DMS114 treated with DMSO at 0.1 percent for 48 hours (cell line): ENCODE results near the gene SLC35A5.

ENCODE experiments used
- DNase-seq: peaks from one replicate; lab custom pipeline; 2025; ENCODE audit not compliant: unreplicated experiment; lab: John Stamatoyannopoulos, UW

The SLC35A5 gene

DNA sequence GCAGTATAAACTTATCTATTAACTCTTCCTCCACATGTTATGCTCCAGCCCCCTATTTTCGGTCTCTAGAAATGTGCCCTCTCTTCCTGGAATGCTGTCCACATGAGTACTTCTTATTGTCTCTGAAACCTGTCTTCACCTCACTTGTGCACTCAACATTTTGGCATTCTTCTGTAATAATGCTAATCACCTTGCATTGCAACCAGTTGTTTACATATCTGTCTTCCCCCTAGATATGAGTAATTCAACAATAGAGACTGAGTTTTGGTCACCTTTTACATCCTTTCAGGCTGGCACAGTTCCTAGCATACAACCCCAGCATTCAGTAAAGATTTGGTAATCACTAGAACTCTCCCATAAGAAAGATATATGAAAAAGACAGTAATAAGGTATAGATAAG lies 61.9 kb downstream of the SLC35A5 start:
- no peak for DNase-seq

DNA sequence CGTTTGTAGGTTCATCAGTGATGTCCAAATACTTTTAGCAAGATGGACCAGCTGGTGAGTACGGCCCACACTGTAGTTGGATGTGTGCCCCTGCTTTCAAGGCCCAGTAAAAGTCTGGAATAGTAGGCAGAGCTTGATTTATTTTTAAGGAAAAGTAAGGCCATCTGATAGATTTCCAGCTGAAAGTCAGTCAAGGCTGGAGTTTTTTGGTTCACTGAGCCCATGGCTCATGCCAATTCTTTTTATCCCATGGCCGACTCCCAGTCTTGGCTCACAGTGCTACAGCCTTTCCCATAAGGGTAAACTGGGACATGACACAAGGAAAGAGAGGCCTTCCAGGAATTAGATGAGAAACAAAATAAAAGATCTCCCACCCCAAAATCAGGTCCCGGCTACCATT lies 65.6 kb downstream of the SLC35A5 start:
- no peak for DNase-seq

- DNase-seq, result no peak
These were observed 66.1 kb downstream of the SLC35A5 start for GRCh38 chr3:112627919-112628466.

DNA sequence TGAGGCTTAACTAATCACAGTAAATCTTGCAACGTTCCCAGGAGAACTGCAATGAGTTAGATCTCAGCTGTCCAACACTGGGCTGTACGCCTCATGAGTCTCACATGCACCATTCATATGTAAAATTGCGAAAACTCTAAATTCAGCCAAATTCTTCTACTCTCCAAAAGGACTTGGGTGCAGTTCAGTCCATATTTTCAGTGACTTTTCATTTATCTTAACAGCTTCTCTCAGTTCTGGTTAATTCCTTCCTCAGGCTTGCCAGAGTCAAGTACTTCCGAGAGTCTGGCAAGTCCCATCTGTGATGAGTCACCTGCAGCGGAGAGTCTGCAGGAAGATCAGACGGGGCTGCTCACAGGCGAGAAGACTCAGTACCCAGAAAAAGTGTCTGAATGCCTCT lies 67.6 kb downstream of the SLC35A5 start:
- DNase-seq, result no peak

DNA sequence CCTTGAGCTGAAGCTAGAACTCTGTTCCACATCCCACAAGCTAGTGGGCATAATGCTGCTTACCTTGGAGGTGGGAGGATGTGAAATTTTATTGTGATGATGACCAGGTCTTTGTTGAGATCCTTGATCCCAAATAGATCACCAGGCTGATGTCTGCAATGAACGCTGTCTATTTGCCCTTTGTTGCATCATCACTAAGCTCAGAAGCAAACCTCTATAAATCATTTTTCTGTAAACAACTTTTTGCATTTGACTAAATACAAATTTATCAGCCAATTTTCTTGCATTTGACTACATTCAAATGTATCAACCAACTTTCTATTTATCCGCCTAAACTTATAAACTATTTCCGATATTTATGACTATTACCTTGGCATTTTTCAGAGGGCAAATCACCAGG lies 69.4 kb downstream of the SLC35A5 start:
- DNase-seq, result no peak

DNA sequence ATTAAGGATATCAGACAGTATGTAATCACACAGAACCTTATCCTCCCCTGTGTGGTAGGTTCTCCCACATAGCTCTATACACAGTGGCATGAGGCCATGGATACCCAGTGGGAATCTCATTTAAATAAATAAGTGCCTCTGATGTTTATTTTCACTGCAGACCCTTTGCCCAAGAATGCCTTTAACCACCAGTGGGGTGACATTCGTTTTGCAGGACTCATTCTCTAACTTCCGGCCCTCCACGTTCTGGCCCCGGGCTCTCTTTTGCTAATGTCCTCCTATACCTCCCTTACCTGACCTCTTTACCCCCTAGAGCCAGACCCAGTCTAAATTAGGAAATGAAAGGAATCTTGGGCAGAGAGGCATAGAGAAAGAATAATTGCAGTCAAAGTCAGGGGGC lies 70.8 kb downstream of the SLC35A5 start:
- no peak for DNase-seq

GRCh38 chr3:112633191-112633590 lies 71.3 kb downstream of the SLC35A5 start:
- DNase-seq, result no peak

DNA sequence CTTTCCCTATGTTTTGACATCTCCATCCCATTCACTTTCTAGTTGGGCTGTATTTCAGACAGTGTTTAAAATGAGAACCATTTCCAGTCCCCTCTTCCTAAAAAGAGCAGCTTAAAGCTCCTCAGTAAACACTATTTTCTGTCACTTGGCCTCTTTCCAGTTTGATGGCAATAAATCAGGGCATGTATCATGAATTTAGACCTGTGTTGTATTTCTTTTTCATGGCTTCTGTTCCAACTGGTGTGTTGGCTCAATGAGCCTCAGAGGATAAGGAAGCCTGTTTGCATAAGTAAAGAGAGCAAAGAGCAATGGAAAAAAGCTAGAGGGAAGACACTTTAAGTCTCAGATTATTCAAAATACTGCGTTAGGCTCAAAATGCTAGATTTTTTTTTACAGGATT lies 71.9 kb downstream of the SLC35A5 start:
- DNase-seq, result no peak

DNA sequence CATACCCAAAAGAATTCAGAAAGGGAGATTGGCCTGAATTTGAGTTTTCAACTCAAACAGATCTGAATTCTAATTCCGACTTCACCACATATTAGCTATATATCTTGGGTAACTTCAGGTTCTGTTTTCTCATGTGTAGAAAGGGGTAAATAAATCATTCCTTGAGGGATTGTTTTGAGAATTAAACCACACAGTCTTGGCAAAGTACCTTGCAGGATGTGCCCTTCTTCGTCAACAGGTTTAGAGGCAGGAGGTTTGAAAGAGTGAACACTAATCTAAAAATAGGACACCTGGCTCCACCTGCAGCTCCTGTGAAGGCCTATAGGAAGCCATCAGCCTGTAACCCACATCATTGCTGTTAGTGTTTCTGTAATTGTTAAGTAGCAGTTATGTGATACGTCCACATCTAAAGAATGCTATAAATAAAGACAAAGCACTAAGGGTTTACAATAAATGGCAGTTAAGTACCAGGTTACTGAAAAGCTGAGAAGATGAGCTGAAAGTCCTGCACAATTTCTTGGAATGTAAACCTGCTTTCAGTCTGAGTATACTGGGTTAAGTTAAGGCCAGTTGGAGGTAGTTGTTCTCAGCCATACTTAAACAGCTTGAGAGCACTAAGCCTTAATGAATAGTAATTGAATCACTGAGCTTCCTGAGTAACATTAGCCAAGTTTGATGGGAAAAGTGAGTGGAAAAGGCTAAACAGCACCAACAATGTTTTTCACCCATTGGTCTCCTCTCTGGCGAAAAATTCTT lies 73.1 kb downstream of the SLC35A5 start:
- DNase-seq, result no peak
